OCI-LY3 (cell line): ENCODE results near the gene FMNL2.

Source experiments
- EZH2phosphoT487 ChIP-seq: fragments of 200-600 bp; shearing (Covaris generic); IDR thresholded peaks from 2 replicates; pipeline ENCODE4 v1.6.1; 2018; ENCODE audit warnings: antibody characterized with exemption, mixed run types, low read depth
- TF ChIP-seq, protein P1 (sequence below): fragments of 200-600, 300-600 bp; sonication (generic); IDR thresholded peaks from 2 replicates; pipeline ENCODE4 v1.5.1; 2014; ENCODE audit warnings: antibody characterized with exemption, low read length, low read depth

GRCh38 chr2:152444448-152444847 is 109.5 kb downstream of the FMNL2 start:
- TF ChIP-seq, protein P1, sequence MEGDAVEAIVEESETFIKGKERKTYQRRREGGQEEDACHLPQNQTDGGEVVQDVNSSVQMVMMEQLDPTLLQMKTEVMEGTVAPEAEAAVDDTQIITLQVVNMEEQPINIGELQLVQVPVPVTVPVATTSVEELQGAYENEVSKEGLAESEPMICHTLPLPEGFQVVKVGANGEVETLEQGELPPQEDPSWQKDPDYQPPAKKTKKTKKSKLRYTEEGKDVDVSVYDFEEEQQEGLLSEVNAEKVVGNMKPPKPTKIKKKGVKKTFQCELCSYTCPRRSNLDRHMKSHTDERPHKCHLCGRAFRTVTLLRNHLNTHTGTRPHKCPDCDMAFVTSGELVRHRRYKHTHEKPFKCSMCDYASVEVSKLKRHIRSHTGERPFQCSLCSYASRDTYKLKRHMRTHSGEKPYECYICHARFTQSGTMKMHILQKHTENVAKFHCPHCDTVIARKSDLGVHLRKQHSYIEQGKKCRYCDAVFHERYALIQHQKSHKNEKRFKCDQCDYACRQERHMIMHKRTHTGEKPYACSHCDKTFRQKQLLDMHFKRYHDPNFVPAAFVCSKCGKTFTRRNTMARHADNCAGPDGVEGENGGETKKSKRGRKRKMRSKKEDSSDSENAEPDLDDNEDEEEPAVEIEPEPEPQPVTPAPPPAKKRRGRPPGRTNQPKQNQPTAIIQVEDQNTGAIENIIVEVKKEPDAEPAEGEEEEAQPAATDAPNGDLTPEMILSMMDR: no peak
- TF ChIP-seq EZH2phosphoT487: no peak
